NB4 (cell line): Measurements from ENCODE around the gene PCDHB7.
"Not testable (repeated sequence)": the region's sequence is repeated elsewhere in the genome, so short reads cannot be mapped to it uniquely, and the experiment has no call there.

Experiments
- DNase-seq: peaks from one replicate; pipeline ENCODE4 v3.0.0; 2010; ENCODE audit warnings: low read depth
- H3K4me3 ChIP-seq: one replicate; pipeline ENCODE4 v1.5.1; 2011; ENCODE audit warnings: mild to moderate bottlenecking, low read depth, low read length, moderate library complexity
- MYC ChIP-seq: IDR thresholded peaks from 2 replicates; pipeline ENCODE4 v1.6.1; 2011; ENCODE audit warnings: low read depth, low read length
- TF ChIP-seq, protein P1 (sequence below): IDR thresholded peaks from one replicate; pipeline ENCODE4 v1.5.1; 2012; ENCODE audit warnings: low read depth, low read length
- TF ChIP-seq, protein P2 (sequence below): IDR thresholded peaks from 2 replicates; pipeline ENCODE4 v1.6.1; 2011; ENCODE audit warnings: low read depth, low read length

The PCDHB7 gene

DNA sequence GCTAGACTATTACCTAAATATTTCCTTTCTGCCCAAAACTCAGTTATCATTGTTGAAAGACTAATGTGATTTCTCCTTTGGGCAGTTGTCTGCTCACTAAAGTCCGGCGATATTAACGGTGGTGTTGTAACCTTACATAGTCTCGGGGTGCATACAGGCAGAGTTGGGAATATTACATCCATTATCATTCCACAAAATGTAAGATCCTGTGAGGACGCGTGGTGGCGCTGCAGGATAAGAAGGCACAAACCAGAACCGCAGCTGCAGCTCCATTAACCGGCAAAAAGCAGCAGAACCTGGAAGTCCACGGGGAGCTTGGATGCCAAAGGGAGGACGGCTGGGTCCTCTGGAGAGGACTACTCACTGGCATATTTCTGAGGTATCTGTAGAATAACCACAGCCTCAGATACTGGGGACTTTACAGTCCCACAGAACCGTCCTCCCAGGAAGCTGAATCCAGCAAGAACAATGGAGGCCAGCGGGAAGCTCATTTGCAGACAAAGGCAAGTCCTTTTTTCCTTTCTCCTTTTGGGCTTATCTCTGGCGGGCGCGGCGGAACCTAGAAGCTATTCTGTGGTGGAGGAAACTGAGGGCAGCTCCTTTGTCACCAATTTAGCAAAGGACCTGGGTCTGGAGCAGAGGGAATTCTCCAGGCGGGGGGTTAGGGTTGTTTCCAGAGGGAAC, 41.4 kb downstream of the PCDHB7 start, which contains the start of gene PCDHB13:
TSS of gene PCDHB13 (plus strand) at position 264 of the 684 bp plus-strand sequence. CDS start at position 469, 205 bp downstream.
- peak; percentile 66 for DNase-seq
- not testable (repeated sequence) for H3K4me3 ChIP-seq
- TF ChIP-seq, protein P1, sequence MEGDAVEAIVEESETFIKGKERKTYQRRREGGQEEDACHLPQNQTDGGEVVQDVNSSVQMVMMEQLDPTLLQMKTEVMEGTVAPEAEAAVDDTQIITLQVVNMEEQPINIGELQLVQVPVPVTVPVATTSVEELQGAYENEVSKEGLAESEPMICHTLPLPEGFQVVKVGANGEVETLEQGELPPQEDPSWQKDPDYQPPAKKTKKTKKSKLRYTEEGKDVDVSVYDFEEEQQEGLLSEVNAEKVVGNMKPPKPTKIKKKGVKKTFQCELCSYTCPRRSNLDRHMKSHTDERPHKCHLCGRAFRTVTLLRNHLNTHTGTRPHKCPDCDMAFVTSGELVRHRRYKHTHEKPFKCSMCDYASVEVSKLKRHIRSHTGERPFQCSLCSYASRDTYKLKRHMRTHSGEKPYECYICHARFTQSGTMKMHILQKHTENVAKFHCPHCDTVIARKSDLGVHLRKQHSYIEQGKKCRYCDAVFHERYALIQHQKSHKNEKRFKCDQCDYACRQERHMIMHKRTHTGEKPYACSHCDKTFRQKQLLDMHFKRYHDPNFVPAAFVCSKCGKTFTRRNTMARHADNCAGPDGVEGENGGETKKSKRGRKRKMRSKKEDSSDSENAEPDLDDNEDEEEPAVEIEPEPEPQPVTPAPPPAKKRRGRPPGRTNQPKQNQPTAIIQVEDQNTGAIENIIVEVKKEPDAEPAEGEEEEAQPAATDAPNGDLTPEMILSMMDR, result peak; percentile 35

DNA sequence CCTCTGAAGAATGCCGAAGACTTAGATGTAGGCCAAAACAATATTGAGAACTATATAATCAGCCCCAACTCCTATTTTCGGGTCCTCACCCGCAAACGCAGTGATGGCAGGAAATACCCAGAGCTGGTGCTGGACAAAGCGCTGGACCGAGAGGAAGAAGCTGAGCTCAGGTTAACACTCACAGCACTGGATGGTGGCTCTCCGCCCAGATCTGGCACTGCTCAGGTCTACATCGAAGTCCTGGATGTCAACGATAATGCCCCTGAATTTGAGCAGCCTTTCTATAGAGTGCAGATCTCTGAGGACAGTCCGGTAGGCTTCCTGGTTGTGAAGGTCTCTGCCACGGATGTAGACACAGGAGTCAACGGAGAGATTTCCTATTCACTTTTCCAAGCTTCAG, 42.1 kb downstream of the PCDHB7 start:
- not testable (repeated sequence) for H3K4me3 ChIP-seq, DNase-seq

DNA sequence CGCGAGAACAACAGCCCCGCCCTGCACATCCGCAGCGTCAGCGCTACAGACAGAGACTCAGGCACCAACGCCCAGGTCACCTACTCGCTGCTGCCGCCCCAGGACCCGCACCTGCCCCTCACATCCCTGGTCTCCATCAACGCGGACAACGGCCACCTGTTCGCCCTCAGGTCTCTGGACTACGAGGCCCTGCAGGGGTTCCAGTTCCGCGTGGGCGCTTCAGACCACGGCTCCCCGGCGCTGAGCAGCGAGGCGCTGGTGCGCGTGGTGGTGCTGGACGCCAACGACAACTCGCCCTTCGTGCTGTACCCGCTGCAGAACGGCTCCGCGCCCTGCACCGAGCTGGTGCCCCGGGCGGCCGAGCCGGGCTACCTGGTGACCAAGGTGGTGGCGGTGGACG, 43.1 kb downstream of the PCDHB7 start:
- H3K4me3 ChIP-seq, DNase-seq: not testable (repeated sequence)

DNA sequence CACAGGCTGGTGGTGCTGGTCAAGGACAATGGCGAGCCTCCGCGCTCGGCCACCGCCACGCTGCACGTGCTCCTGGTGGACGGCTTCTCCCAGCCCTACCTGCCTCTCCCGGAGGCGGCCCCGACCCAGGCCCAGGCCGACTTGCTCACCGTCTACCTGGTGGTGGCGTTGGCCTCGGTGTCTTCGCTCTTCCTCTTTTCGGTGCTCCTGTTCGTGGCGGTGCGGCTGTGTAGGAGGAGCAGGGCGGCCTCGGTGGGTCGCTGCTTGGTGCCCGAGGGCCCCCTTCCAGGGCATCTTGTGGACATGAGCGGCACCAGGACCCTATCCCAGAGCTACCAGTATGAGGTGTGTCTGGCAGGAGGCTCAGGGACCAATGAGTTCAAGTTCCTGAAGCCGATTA, 43.6 kb downstream of the PCDHB7 start:
- DNase-seq, result not testable (repeated sequence)

DNA sequence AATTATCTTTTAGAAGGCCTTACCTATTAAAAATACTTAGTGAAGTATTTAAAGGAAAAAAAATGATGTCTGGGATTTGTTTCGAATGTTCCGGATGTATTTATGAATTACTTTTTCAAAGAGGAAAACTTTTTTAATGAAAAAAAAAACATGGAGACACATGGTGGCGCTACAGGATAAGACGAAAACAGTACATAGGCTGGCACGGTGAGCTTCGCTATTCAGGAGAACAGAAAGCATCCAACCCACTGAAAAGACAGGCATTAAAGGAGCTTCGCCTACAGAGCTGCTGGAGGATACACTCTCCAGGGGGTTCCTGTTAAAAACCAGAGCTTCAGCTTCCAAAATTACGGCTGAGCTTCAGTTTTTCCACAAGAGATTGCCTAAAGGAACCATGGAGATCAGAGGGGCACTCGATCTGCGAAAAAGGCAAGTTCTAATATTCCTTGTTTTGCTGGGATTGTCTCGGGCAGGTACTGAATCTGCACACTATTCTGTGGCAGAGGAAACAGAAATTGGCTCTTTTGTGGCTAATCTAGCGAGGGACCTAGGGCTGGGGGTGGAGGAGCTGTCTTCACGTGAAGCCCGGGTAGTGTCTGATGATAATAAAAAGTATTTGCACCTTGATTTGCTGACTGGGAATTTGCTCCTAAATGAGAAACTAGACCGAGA, 50.8 kb downstream of the PCDHB7 start, which contains the start of gene PCDHB14:
TSS of gene PCDHB14 (plus strand) at position 232 of the 672 bp plus-strand sequence. CDS start at position 395, 163 bp downstream.
- no peak within 1 kb of the TSS for H3K4me3 ChIP-seq
- TF ChIP-seq, protein P2, sequence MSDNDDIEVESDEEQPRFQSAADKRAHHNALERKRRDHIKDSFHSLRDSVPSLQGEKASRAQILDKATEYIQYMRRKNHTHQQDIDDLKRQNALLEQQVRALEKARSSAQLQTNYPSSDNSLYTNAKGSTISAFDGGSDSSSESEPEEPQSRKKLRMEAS, result peak; percentile 24; the same call in 1 of the 2 replicates
- TF ChIP-seq MYC, result no peak
- peak; percentile 64 for DNase-seq

More for the DNA sequence above, 43.6 kb downstream of the PCDHB7 start:
- H3K4me3 ChIP-seq, result not testable (repeated sequence)

DNA sequence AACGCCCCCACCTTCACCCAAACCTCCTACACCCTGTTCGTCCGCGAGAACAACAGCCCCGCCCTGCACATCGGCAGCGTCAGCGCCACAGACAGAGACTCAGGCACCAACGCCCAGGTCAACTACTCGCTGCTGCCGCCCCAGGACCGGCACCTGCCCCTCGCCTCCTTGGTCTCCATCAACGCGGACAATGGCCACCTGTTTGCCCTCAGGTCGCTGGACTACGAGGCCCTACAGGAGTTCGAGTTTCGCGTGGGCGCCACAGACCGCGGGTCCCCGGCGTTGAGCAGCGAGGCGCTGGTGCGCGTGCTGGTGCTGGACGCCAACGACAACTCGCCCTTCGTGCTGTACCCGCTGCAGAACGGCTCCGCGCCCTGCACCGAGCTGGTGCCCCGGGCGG, 52.4 kb downstream of the PCDHB7 start:
- not testable (repeated sequence) for H3K4me3 ChIP-seq, DNase-seq

DNA sequence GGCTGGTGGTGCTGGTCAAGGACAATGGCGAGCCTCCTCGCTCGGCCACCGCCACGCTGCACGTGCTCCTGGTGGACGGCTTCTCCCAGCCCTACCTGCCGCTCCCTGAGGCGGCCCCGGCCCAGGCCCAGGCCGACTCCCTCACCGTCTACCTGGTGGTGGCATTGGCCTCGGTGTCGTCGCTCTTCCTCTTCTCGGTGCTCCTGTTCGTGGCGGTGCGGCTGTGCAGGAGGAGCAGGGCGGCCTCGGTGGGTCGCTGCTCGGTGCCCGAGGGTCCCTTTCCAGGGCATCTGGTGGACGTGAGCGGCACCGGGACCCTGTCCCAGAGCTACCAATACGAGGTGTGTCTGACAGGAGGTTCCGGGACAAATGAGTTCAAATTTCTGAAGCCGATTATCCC, 53.0 kb downstream of the PCDHB7 start:
- H3K4me3 ChIP-seq, DNase-seq: not testable (repeated sequence)
